Thoracic aorta (tissue), 2 donors: ENCODE measurements around the gene GRIP2. TPM values are rescaled to one million over a fixed set of nuclear protein-coding genes. Genes with fewer than 3 reads are reported as not detected.

Experiments used
- ATAC-seq: fragments of 150-250 bp; one replicate; pipeline ENCODE4 v1.8.0; 2017; ENCODE audit warnings: low read depth; ENCODE audit not compliant: insufficient number of reproducible peaks, low FRiP score
- DNase-seq: peaks from one replicate; pipeline ENCODE4 v3.0.0-alpha.2; 2020; ENCODE audit warnings: low spot score
- H3K27ac ChIP-seq, 2 donors: fragments of 200-600 bp; sonication (generic); 1 replicate in 1 of 2; 2 replicates in 1 of 2; pipeline ENCODE4 v1.5.1; 2016; ENCODE audit warnings: mild to moderate bottlenecking in 2 of 2, moderate library complexity in 2 of 2
- H3K27me3 ChIP-seq: fragments of 200-600 bp; sonication (generic); replicated peaks from 2 replicates; pipeline ENCODE4 v1.6.0; 2016; ENCODE audit warnings: mild to moderate bottlenecking; ENCODE audit not compliant: insufficient read depth
- H3K36me3 ChIP-seq: fragments of 200-600 bp; sonication (generic); one replicate; pipeline ENCODE4 v1.5.1; 2016
- H3K4me1 ChIP-seq, 2 donors: fragments of 200-600 bp; sonication (generic); 1 replicate in 1 of 2; 2 replicates in 1 of 2; pipeline versions ENCODE4 v1.5.1 to v1.6.0; 2016; ENCODE audit warnings: low read depth in 2 of 2, mild to moderate bottlenecking in 1 of 2; ENCODE audit not compliant: control insufficient read depth in 1 of 2
- H3K4me3 ChIP-seq: fragments of 200-600 bp; sonication (generic); 2 replicates; pipeline ENCODE4 v1.5.1; 2016; ENCODE audit warnings: mild to moderate bottlenecking
- H3K9me3 ChIP-seq: fragments of 200-600 bp; sonication (generic); 2 replicates; pipeline ENCODE4 v1.5.1; 2016
- CTCF ChIP-seq: fragments of 200-600 bp; sonication (generic); IDR thresholded peaks from one replicate; pipeline ENCODE4 v1.5.1; 2019; ENCODE audit warnings: antibody characterized with exemption
- total RNA-seq, 2 donors: library from RNA; depleted of rRNA; stranded (reverse); fragments of >200 nt; gene quantifications; one replicate each; pipeline versions ENCODE4 v1.1.0 to v1.2.3, GENCODE V29; 2016

The GRIP2 gene
- total RNA-seq, 2 donors from 2014 or later, result 1.5 to 4.2 TPM

- no peaks in the 10 kb centered on the region for H3K27me3 ChIP-seq
- no peaks in the 10 kb centered on the region for H3K36me3 ChIP-seq
- H3K4me3 ChIP-seq, result no peak overlapping the region
- no peaks in the 10 kb centered on the region for H3K4me1 ChIP-seq
- ATAC-seq (no peak), DNase-seq (no peak)
- H3K27ac ChIP-seq, result no peak overlapping the region
- no peaks in the 10 kb centered on the region for H3K9me3 ChIP-seq
- TF ChIP-seq CTCF, result no peak
Measured at GRCh38 chr3:14549256-14549919, 9.2 kb upstream of the GRIP2 start.

- H3K4me3 ChIP-seq, result no peak overlapping the region
- ATAC-seq, result no peak
- TF ChIP-seq CTCF, result peak; percentile 54
- DNase-seq, result no peak
- H3K4me1 ChIP-seq, result no peaks in the 10 kb centered on the region
- H3K27me3 ChIP-seq, result no peaks in the 10 kb centered on the region
- no peaks in the 10 kb centered on the region for H3K36me3 ChIP-seq
- no peak overlapping the region for H3K27ac ChIP-seq
- H3K9me3 ChIP-seq, result no peaks in the 10 kb centered on the region
Measured at GRCh38 chr3:14548321-14548729, 8.2 kb upstream of the GRIP2 start.

- Histone ChIP-seq H3K4me1 (no peaks in the 10 kb centered on the region), H3K36me3 (no peaks in the 10 kb centered on the region), H3K9me3 (no peaks in the 10 kb centered on the region), H3K27me3 (no peaks in the 10 kb centered on the region), H3K4me3 (no peak overlapping the region), H3K27ac (no peak overlapping the region)
- DNase-seq (no peak), ATAC-seq (no peak)
- no peak for TF ChIP-seq CTCF
Measured at GRCh38 chr3:14547693-14548092, 7.6 kb upstream of the GRIP2 start.

DNA sequence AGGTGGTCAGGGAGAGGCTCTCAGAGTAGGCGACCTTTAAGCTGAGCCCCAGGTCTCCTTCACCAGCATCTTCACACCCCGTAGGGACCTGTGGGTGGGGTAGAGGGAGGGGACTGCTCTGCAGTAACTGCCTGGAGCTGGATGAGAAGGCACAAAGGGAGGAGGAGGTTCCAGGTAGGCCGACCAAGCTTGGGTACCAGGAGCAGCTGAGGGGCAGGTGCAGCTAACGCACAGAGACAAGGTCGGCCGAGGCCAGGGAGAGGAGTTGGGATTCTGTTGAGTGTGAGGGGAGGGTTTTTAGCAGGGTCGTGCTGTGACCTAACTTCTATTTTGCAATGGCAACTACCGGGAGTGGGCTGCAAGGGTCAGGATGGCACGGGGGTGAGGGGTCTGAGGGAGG is 5.9 kb upstream of the GRIP2 start:
- TF ChIP-seq CTCF, result no peak
- DNase-seq (no peak), ATAC-seq (no peak)
- H3K36me3 ChIP-seq, result no peaks in the 10 kb centered on the region
- H3K4me1 ChIP-seq, result no peaks in the 10 kb centered on the region
- no peak overlapping the region for H3K27ac ChIP-seq
- H3K27me3 ChIP-seq, result no peaks in the 10 kb centered on the region
- H3K4me3 ChIP-seq, result no peak overlapping the region
- no peaks in the 10 kb centered on the region for H3K9me3 ChIP-seq

GRCh38 chr3:14545251-14545635 is 5.1 kb upstream of the GRIP2 start:
- TF ChIP-seq CTCF, result no peak
- no peak for DNase-seq

More at GRCh38 chr3:14545251-14545635, 5.1 kb upstream of the GRIP2 start:
- Histone ChIP-seq H3K4me1 (peaks cover 0 to 5% of the 10 kb centered on the region in 2 donors), H3K27ac (no peak overlapping the region), H3K4me3 (no peak overlapping the region), H3K27me3 (no peaks in the 10 kb centered on the region), H3K9me3 (no peaks in the 10 kb centered on the region), H3K36me3 (no peaks in the 10 kb centered on the region)
- ATAC-seq, result no peak
